IMR-90 (cell line): ENCODE results near the gene COL4A2. TPM values are rescaled to one million over a fixed set of nuclear protein-coding genes. Genes with fewer than 3 reads are reported as not detected.
A peak's percentile ranks its signal among the peaks of the same experiment; 100 is the strongest.

Experiments used
- ATAC-seq: fragments of 200-7000 bp; cut with Tn5 transposase; 2 replicates; pipeline ENCODE4 v1.9.1; 2020; ENCODE audit warnings: low read depth, mild to moderate bottlenecking, moderate library complexity
- BruUV-seq: library from RNA; stranded (reverse); fragments of 400-500 nt; replicated peaks from 2 replicates; lab custom pipeline; 2021; lab: Mats Ljungman, UMichigan
- CTCF ChIA-PET: fragments of 300-600 bp; formaldehyde crosslinking; extraction: SDS; loops from one replicate; lab custom pipeline; 2021; ENCODE audit warnings: antibody characterized with exemption; lab: Yijun Ruan, JAX
- POLR2A ChIA-PET: fragments of 300-600 bp; sonication (Branson Sonifier 250); formaldehyde crosslinking; loops from one replicate; lab custom pipeline; 2022; ENCODE audit warnings: antibody characterized with exemption; ENCODE audit not compliant: unreplicated experiment; lab: Charles Lee
- DNase-seq: peaks from one replicate; pipeline ENCODE4 v3.0.0; 2013
- H2AFZ ChIP-seq: replicated peaks from 2 replicates; pipeline ENCODE3; 2013; ENCODE audit warnings: low read length, mild to moderate bottlenecking; ENCODE audit not compliant: poor library complexity
- H2AK5ac ChIP-seq: 2 replicates; pipeline ENCODE4 v1.6.1; 2013; ENCODE audit warnings: low read depth, low read length, inconsistent platforms
- H2AK9ac ChIP-seq: replicated peaks from 2 replicates; pipeline ENCODE3; 2013; ENCODE audit warnings: mild to moderate bottlenecking, low read depth, low read length, moderate library complexity; ENCODE audit not compliant: poor library complexity
- H2BK120ac ChIP-seq: 2 replicates; pipeline ENCODE4 v1.6.1; 2013; ENCODE audit warnings: low read depth, low read length, inconsistent platforms
- H2BK15ac ChIP-seq: 3 replicates; pipeline ENCODE4 v1.6.1; 2013; ENCODE audit warnings: low read depth, low read length, inconsistent platforms
- H2BK20ac ChIP-seq: 2 replicates; pipeline ENCODE4 v1.6.1; 2013; ENCODE audit warnings: low read depth, mild to moderate bottlenecking, inconsistent platforms, low read length, moderate library complexity
- H2BK5ac ChIP-seq: 2 replicates; pipeline ENCODE4 v1.6.1; 2013; ENCODE audit warnings: mild to moderate bottlenecking, low read depth, low read length, inconsistent platforms; ENCODE audit not compliant: poor library complexity, severe bottlenecking
- H3K14ac ChIP-seq: replicated peaks from 2 replicates; pipeline ENCODE4 v1.6.1; 2013; ENCODE audit warnings: low read depth, low read length, inconsistent platforms
- H3K18ac ChIP-seq: 2 replicates; pipeline ENCODE4 v1.6.1; 2013; ENCODE audit warnings: low read depth, low read length, control low read depth
- H3K23ac ChIP-seq: 2 replicates; pipeline ENCODE4 v1.6.1; 2013; ENCODE audit warnings: low read depth, low read length, inconsistent platforms
- H3K27ac ChIP-seq: 2 replicates; pipeline ENCODE4 v1.5.1; 2013; ENCODE audit warnings: mild to moderate bottlenecking, control low read depth, low read length; ENCODE audit not compliant: insufficient read depth
- H3K27me3 ChIP-seq: 2 replicates; pipeline ENCODE4 v1.6.1; 2013; ENCODE audit warnings: low read length; ENCODE audit not compliant: control insufficient read depth, insufficient read depth
- H3K36me3 ChIP-seq: 2 replicates; pipeline ENCODE4 v1.6.1; 2013; ENCODE audit warnings: low read length, mixed read lengths; ENCODE audit not compliant: control insufficient read depth, insufficient read depth
- H3K4ac ChIP-seq: 2 replicates; pipeline ENCODE4 v1.6.1; 2013; ENCODE audit warnings: low read depth, low read length, inconsistent platforms
- H3K4me1 ChIP-seq: 2 replicates; pipeline ENCODE4 v1.6.1; 2013; ENCODE audit warnings: low read length, mixed read lengths; ENCODE audit not compliant: control insufficient read depth, insufficient read depth
- H3K4me2 ChIP-seq: 2 replicates; pipeline ENCODE4 v1.6.1; 2013; ENCODE audit warnings: low read depth, mild to moderate bottlenecking, control low read depth, low read length, moderate library complexity
- H3K4me3 ChIP-seq: 2 replicates; pipeline ENCODE4 v1.5.1; 2013; ENCODE audit warnings: low read depth, mild to moderate bottlenecking, control low read depth, low read length, moderate library complexity; ENCODE audit not compliant: insufficient read depth
- H3K56ac ChIP-seq: 2 replicates; pipeline ENCODE4 v1.6.1; 2013; ENCODE audit warnings: low read length, inconsistent platforms; ENCODE audit not compliant: insufficient read depth; ENCODE audit errors: extremely low read depth
- H3K79me1 ChIP-seq, 2 experiments: 2 replicates each; pipeline ENCODE4 v1.6.1; 2013; ENCODE audit warnings: low read length in 2 of 2, inconsistent platforms in 1 of 2, low read depth in 1 of 2
- H3K9ac ChIP-seq: 2 replicates; pipeline ENCODE4 v1.6.1; 2013; ENCODE audit warnings: low read depth, low read length, control low read depth
- H3K9me1 ChIP-seq: 2 replicates; pipeline ENCODE4 v1.6.1; 2013; ENCODE audit warnings: low read length, inconsistent platforms; ENCODE audit not compliant: insufficient read depth
- H3K9me3 ChIP-seq: 2 replicates; pipeline ENCODE4 v1.6.1; 2013; ENCODE audit warnings: low read length; ENCODE audit not compliant: control insufficient read depth, insufficient read depth
- H4K20me1 ChIP-seq: 2 replicates; pipeline ENCODE4 v1.6.1; 2013; ENCODE audit warnings: low read length, inconsistent platforms; ENCODE audit not compliant: insufficient read depth
- H4K5ac ChIP-seq: 2 replicates; pipeline ENCODE4 v1.6.1; 2013; ENCODE audit warnings: mild to moderate bottlenecking, low read depth, low read length, control low read depth
- H4K8ac ChIP-seq, 2 experiments: 2 replicates each; pipeline ENCODE4 v1.6.1; 2013; ENCODE audit warnings: low read depth in 2 of 2, low read length in 2 of 2, control low read depth in 1 of 2, inconsistent platforms in 1 of 2
- H4K91ac ChIP-seq: 2 replicates; pipeline ENCODE4 v1.6.1; 2013; ENCODE audit warnings: low read depth, low read length, inconsistent platforms; ENCODE audit not compliant: insufficient read depth
- BHLHE40 ChIP-seq: fragments of 150-350 bp; IDR thresholded peaks from 2 replicates; pipeline ENCODE4 v1.6.1; 2016; ENCODE audit warnings: mild to moderate bottlenecking, low read depth, low read length
- CEBPB ChIP-seq: IDR thresholded peaks from 2 replicates; pipeline ENCODE4 v1.6.1; 2012; ENCODE audit warnings: low read depth, low read length, improper control_type of control experiment
- CTCF ChIP-seq: conservative IDR thresholded peaks from 2 replicates; pipeline ENCODE4 v1.5.1; 2012; ENCODE audit warnings: mild to moderate bottlenecking, low read depth, low read length, improper control_type of control experiment
- ELK1 ChIP-seq: fragments of 150-350 bp; IDR thresholded peaks from 2 replicates; pipeline ENCODE4 v1.6.1; 2016; ENCODE audit warnings: low read depth, mild to moderate bottlenecking, low read length, moderate library complexity, borderline replicate concordance
- FOS ChIP-seq: fragments of 150-350 bp; IDR thresholded peaks from 2 replicates; pipeline ENCODE4 v1.6.1; 2016; ENCODE audit warnings: low read depth, low read length
- MAFK ChIP-seq: IDR thresholded peaks from 2 replicates; pipeline ENCODE4 v1.6.1; 2012; ENCODE audit warnings: low read depth, low read length, improper control_type of control experiment
- MAZ ChIP-seq: IDR thresholded peaks from 2 replicates; pipeline ENCODE4 v1.6.1; 2012; ENCODE audit warnings: low read depth, mild to moderate bottlenecking, low read length, improper control_type of control experiment, moderate library complexity, borderline replicate concordance
- NFE2L2 ChIP-seq: fragments of 150-350 bp; IDR thresholded peaks from 2 replicates; pipeline ENCODE4 v1.6.1; 2016; ENCODE audit warnings: low read depth, mild to moderate bottlenecking, low read length
- POLR2A ChIP-seq: IDR thresholded peaks from 2 replicates; pipeline ENCODE4 v1.6.1; 2012; ENCODE audit warnings: mild to moderate bottlenecking, low read depth, low read length
- RAD21 ChIP-seq: IDR thresholded peaks from 2 replicates; pipeline ENCODE4 v1.6.1; 2012; ENCODE audit warnings: low read length, improper control_type of control experiment
- RCOR1 ChIP-seq: IDR thresholded peaks from 2 replicates; pipeline ENCODE4 v1.6.1; 2012; ENCODE audit warnings: mild to moderate bottlenecking, low read length, improper control_type of control experiment; ENCODE audit not compliant: insufficient replicate concordance
- RFX5 ChIP-seq: IDR thresholded peaks from 2 replicates; pipeline ENCODE4 v1.8.0; 2012; ENCODE audit warnings: low read depth, mild to moderate bottlenecking, low read length, moderate library complexity
- SMC3 ChIP-seq: fragments of 150-350 bp; IDR thresholded peaks from 2 replicates; pipeline ENCODE4 v1.6.1; 2016; ENCODE audit warnings: low read depth, mild to moderate bottlenecking, antibody characterized with exemption, low read length, moderate library complexity
- USF2 ChIP-seq: fragments of 150-350 bp; IDR thresholded peaks from 2 replicates; pipeline ENCODE4 v1.6.1; 2017; ENCODE audit warnings: mild to moderate bottlenecking, antibody characterized with exemption, low read length, low read depth
- WGBS, 2 experiments: methylation state at CpG; one replicate each; pipeline versions ENCODE4 v1.1.5 to v1.1.7; 2013; ENCODE audit warnings: missing lambda C conversion rate in 2 of 2; ENCODE audit not compliant: insufficient read length in 1 of 2; ENCODE audit errors: extremely low coverage in 2 of 2; 5-methylcytosine and 5-hydroxymethylcytosine counted together
- dilution Hi-C: fragments of 300-500 bp; cut with HindIII; formaldehyde crosslinking; loops from one replicate; pipeline ENCODE4 v1.14.3; 2018; ENCODE audit warnings: low sequenced_read_pairs; ENCODE audit not compliant: unreplicated experiment
- in situ Hi-C: fragments of 300-500 bp; cut with MboI; formaldehyde crosslinking; loops from 3 replicates; pipeline ENCODE4 v1.14.3; 2019; ENCODE audit warnings: low sequenced_read_pairs, inconsistent platforms, mixed read lengths
- intact Hi-C: fragments of 100-400 bp; cut with micrococcal nuclease; formaldehyde crosslinking; loops from 2 replicates; pipeline ENCODE4 v1.10.0; 2022
- polyA plus RNA-seq, 3 experiments: library from polyadenylated mRNA; depleted of rRNA; stranded (reverse); fragments of >200 nt; gene quantifications; 2 replicates each; pipeline ENCODE4 v1.2.3, GENCODE V29; 2012; ENCODE audit warnings: low replicate concordance in 1 of 3
- total RNA-seq: library from RNA; depleted of rRNA; stranded (reverse); fragments of >200 nt; gene quantifications from 2 replicates; pipeline ENCODE4 v1.2.3, GENCODE V29; 2012

Gene COL4A2
- total and polyA plus RNA-seq, 2 of the 4 experiments (the other 2 are of a cell fraction): 90.7 to 457 TPM

- Histone ChIP-seq H3K4me1 (peaks cover 22% of the 10 kb centered on the region), H2BK15ac (0 out of 3 replicates have a peak overlapping the region, but pooled peaks have one; percentile 51), H2BK5ac (peak overlapping the region; percentile 48), H3K4me2 (no peak overlapping the region), H3K18ac (no peak overlapping the region), H4K20me1 (peaks cover 43% of the 10 kb centered on the region), H4K5ac (no peak overlapping the region), H3K56ac (no peak overlapping the region), H3K9me1 (peaks cover 34% of the 10 kb centered on the region), H2BK20ac (peak overlapping the region; percentile 20; the same call in 1 of the 2 replicates), H4K8ac (no peak overlapping the region), H2BK120ac (peak overlapping the region; percentile 52; the same call in 1 of the 2 replicates), H3K36me3 (peaks cover 46% of the 10 kb centered on the region), H3K4me3 (no peak overlapping the region), H2AK9ac (no peak overlapping the region), H3K9ac (no peak overlapping the region), H3K4ac (peak overlapping the region; percentile 47; the same call in 1 of the 2 replicates), H2AFZ (no peak overlapping the region), H3K14ac (peak overlapping the region; percentile 54; the same call in 1 of the 2 replicates), H3K27me3 (no peaks in the 10 kb centered on the region), H2AK5ac (peak overlapping the region; percentile 53; the same call in 1 of the 2 replicates), H3K27ac (peak overlapping the region; percentile 1; the same call in 1 of the 2 replicates), H3K23ac (peak overlapping the region; percentile 41; the same call in 1 of the 2 replicates), H3K9me3 (no peaks in the 10 kb centered on the region), H3K79me1 (peaks cover 30 to 74% of the 10 kb centered on the region in 2 experiments), H4K91ac (peak overlapping the region; percentile 51)
- ChIA-PET CTCF (interaction anchor here (0.5 to 0.9 kb wide), 4 partner anchors 13 to 202 kb away, joined by 3 read pairs; no protein-coding TSS in a partner anchor), POLR2A (interaction anchor here (0.6 kb wide), 1 partner anchor 1500 kb away, joined by 6 read pairs; no protein-coding TSS in a partner anchor)
- WGBS, 2 experiments: 100% methylated on average over 1 of the region's 11 CpGs; no CpG with 5 or more reads in 1 of the 2 experiments
- intact Hi-C loops (no loop called here), dilution Hi-C loops (no loop called here), in situ Hi-C loops (no loop called here)
- no peak for ATAC-seq
- no peak for DNase-seq
- no TSS peak for BruUV-seq
- no peak for TF ChIP-seq MAFK
- no peak for TF ChIP-seq ELK1
- no peak for TF ChIP-seq CEBPB
- TF ChIP-seq BHLHE40: no peak
- TF ChIP-seq MAZ: no peak
- TF ChIP-seq USF2: no peak
- no peak for TF ChIP-seq CTCF
- TF ChIP-seq RAD21: no peak
- no peak for TF ChIP-seq POLR2A
- no peak for TF ChIP-seq NFE2L2
- TF ChIP-seq FOS: no peak
- TF ChIP-seq SMC3: no peak
- TF ChIP-seq RCOR1: no peak
- TF ChIP-seq RFX5: no peak
Observed at GRCh38 chr13:110423689-110424302, 116.7 kb downstream of the COL4A2 start.
